MM.1S (cell line): ENCODE measurements around the gene RSPH3.
"Not testable (repeated sequence)": the region's sequence is repeated elsewhere in the genome, so short reads cannot be mapped to it uniquely, and the experiment has no call there.

Experiments used
- EZH2phosphoT487 ChIP-seq: fragments of 300-600 bp; sonication (generic); IDR thresholded peaks from 2 replicates; pipeline ENCODE4 v1.6.1; 2018; ENCODE audit warnings: antibody characterized with exemption, low read length
- TF ChIP-seq, protein P1 (sequence below): fragments of 300-600 bp; sonication (generic); IDR thresholded peaks from 2 replicates; pipeline ENCODE4 v1.5.1; 2016; ENCODE audit warnings: antibody characterized with exemption, low read length, mixed read lengths

DNA sequence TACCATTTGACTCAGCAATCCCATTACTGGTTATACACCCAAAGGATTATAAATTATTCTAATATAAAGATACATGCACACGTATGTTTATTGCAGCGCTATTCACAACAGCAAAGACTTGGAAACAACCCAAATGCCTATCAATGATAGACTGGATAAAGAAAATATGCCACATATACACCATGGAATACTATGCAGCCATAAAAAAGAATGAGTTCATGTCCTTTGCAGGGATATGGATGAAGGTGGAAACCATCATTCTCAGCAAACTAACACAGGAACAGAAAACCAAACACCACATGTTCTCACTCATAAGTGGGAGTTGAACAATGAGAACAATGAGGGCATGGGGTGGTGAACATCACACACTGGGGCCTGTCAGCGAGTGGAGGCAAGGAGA, 48.0 kb downstream of the RSPH3 start:
- TF ChIP-seq, protein P1, sequence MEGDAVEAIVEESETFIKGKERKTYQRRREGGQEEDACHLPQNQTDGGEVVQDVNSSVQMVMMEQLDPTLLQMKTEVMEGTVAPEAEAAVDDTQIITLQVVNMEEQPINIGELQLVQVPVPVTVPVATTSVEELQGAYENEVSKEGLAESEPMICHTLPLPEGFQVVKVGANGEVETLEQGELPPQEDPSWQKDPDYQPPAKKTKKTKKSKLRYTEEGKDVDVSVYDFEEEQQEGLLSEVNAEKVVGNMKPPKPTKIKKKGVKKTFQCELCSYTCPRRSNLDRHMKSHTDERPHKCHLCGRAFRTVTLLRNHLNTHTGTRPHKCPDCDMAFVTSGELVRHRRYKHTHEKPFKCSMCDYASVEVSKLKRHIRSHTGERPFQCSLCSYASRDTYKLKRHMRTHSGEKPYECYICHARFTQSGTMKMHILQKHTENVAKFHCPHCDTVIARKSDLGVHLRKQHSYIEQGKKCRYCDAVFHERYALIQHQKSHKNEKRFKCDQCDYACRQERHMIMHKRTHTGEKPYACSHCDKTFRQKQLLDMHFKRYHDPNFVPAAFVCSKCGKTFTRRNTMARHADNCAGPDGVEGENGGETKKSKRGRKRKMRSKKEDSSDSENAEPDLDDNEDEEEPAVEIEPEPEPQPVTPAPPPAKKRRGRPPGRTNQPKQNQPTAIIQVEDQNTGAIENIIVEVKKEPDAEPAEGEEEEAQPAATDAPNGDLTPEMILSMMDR, result not testable (repeated sequence)
- TF ChIP-seq EZH2phosphoT487, result not testable (repeated sequence)
